Prostate gland (tissue), 2 donors: ENCODE results near the gene ACER2. TPM values are rescaled to one million over a fixed set of nuclear protein-coding genes. Genes with fewer than 3 reads are reported as not detected.

ENCODE experiments used
- DNase-seq: peaks from one replicate; pipeline ENCODE4 v3.0.0-alpha.2; 2019; ENCODE audit warnings: low spot score
- H3K27ac ChIP-seq, 2 donors: fragments of 200-600 bp; sonication (generic); 2 replicates each; pipeline ENCODE4 v1.5.1; 2017 to 2019
- H3K27me3 ChIP-seq: fragments of 200-600 bp; sonication (generic); replicated peaks from 2 replicates; pipeline ENCODE4 v1.5.1; 2019; ENCODE audit not compliant: insufficient read depth
- H3K36me3 ChIP-seq, 2 donors: fragments of 200-600 bp; sonication (generic); 1 replicate in 1 of 2; 2 replicates in 1 of 2; pipeline versions ENCODE4 v1.5.1 to v1.8.1; 2017 to 2019
- H3K4me1 ChIP-seq: fragments of 200-600 bp; sonication (generic); replicated peaks from 2 replicates; pipeline ENCODE4 v1.5.1; 2019
- H3K4me3 ChIP-seq, 2 donors: fragments of 200-600 bp; sonication (generic); 2 replicates each; pipeline ENCODE4 v1.5.1; 2017 to 2019
- H3K9me3 ChIP-seq: fragments of 200-600 bp; sonication (generic); 2 replicates; pipeline ENCODE4 v1.5.1; 2017
- CTCF ChIP-seq, 4 experiments: fragments of 200-600 bp in 2 of 4; fragments of 450-650 bp in 2 of 4; sonication (generic) in 2 of 4; IDR thresholded peaks; 1 replicate in 3 of 4; 2 replicates in 1 of 4; pipeline ENCODE4 v1.5.1; 2016 to 2019; ENCODE audit warnings: antibody characterized with exemption in 4 of 4, mild to moderate bottlenecking in 2 of 4, moderate library complexity in 2 of 4
- POLR2A ChIP-seq: fragments of 450-650 bp; IDR thresholded peaks from one replicate; pipeline ENCODE4 v1.6.1; 2016; ENCODE audit warnings: antibody characterized with exemption, mild to moderate bottlenecking
- POLR2AphosphoS5 ChIP-seq: sonication (generic); formaldehyde crosslinking; IDR thresholded peaks from one replicate; pipeline ENCODE4 v1.6.1; 2017; ENCODE audit warnings: antibody characterized with exemption
- WGBS: methylation state at CpG from one replicate; pipeline ENCODE4 v1.1.5; 2018; 5-methylcytosine and 5-hydroxymethylcytosine counted together
- intact Hi-C: fragments of 100-400 bp; cut with DNase I; formaldehyde crosslinking; loops from one replicate; pipeline ENCODE4 v1.14.2; 2022
- total RNA-seq, 2 donors: library from RNA; depleted of rRNA; stranded (reverse); fragments of >200 nt; gene quantifications; one replicate each; pipeline ENCODE4 v1.1.0, GENCODE V29; 2016

The ACER2 gene
- total RNA-seq, 2 donors from 2014 or later: 11.1 to 14.0 TPM

DNA sequence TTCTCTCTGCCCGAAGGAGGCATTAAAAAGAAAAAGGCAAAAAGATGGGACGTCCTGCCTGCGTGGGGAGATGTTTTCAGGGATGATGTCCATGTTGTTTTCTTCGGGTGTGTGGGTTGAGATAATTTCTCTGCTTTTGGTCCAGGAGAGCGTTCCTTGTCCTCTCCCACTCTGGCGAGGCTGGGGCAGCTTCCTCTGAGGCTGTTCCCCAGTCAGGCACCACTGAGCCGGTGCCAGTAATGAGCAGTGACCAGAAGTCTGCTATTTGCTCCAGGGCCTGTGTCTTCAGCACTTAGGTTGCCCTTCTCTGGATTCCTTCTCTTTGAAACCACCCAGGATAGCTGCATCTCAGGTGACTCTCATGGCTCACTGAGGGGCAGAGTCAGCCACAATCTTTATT lies 71.5 kb downstream of the ACER2 start:
- DNase-seq: no peak
- H3K27ac ChIP-seq: no peak overlapping the region
- H3K4me3 ChIP-seq: no peak overlapping the region
- H3K4me1 ChIP-seq: no peaks in the 10 kb centered on the region
- 89% methylated on average over 7 of the region's 7 CpGs for WGBS
- H3K36me3 ChIP-seq: no peaks in the 10 kb centered on the region
- intact Hi-C loops: no loop called here
- TF ChIP-seq POLR2AphosphoS5: no peak
- no peak for TF ChIP-seq POLR2A
- no peak for TF ChIP-seq CTCF (IDR thresholded peaks at IDR 0.05)
- no peaks in the 10 kb centered on the region for H3K27me3 ChIP-seq
- H3K9me3 ChIP-seq: no peaks in the 10 kb centered on the region

DNA sequence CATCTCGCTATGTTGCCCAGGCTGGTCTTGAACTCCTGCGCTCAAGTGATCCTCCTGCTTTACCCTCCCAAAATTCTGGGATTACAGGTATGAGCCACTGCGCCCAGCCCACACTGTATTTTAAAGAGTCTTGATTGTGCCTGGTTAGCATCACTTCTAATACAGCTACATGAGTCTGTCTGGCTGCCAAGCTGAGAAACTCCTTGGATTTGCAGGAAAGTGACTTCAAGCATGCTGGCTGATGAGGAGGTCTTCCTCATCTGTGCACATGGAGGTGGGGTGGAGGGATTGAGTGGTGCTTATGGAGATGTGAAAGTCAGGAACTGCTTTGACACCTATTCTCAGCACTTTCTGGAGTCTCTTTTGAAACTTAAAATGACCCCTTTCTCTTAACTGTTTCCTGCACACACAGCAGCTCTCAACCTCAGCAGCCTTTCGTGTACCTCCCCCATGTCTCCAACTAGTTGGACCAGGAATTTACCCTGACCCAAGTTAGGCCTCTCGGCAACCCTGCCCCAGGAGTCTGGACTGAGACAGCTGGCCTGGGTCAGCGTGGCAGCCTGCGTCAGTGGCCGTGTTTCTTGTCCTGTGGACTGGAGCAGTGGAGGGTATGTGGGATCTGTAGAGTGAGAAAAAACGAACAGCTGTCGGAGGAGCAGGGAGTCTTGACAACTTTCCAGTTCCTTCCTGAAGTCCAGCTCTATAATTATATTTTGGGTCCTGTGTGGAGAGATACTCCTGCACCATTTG lies 72.5 kb downstream of the ACER2 start:
- Histone ChIP-seq H3K4me1 (no peaks in the 10 kb centered on the region), H3K27ac (no peak overlapping the region), H3K4me3 (no peak overlapping the region), H3K36me3 (no peaks in the 10 kb centered on the region), H3K9me3 (no peaks in the 10 kb centered on the region), H3K27me3 (no peaks in the 10 kb centered on the region)
- intact Hi-C loops: no loop called here
- 70% methylated on average over 10 of the region's 10 CpGs for WGBS
- DNase-seq: no peak
- TF ChIP-seq POLR2A (no peak), CTCF (IDR thresholded peaks at IDR 0.05) (no peak), POLR2AphosphoS5 (no peak)

DNA sequence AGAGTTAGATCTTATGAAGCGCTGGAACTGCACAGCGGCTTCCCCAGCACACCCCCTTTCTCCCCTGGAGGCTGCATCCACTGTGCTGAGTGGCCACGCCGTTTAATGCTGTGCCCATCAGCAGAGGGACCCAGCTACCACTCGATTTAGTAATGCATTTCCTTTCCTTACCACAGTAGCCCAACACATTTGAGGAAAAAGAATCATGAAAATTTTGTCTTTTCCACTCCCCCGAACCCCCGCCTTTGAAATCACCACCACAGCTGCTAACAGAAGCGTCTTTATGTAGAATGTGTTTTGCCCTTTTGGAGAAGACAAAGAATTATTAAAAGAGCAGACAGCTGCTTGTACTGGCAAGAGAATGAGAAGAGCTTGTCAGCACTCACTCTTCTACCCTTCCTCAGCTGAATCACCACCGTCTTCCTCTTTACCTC lies 73.2 kb downstream of the ACER2 start:
- intact Hi-C loops: no loop called here
- Histone ChIP-seq H3K9me3 (no peaks in the 10 kb centered on the region), H3K27ac (no peak overlapping the region), H3K4me1 (no peaks in the 10 kb centered on the region), H3K36me3 (no peaks in the 10 kb centered on the region), H3K4me3 (no peak overlapping the region), H3K27me3 (no peaks in the 10 kb centered on the region)
- TF ChIP-seq POLR2AphosphoS5 (no peak), POLR2A (no peak), CTCF (IDR thresholded peaks at IDR 0.05) (no peak)
- 74% methylated on average over 9 of the region's 9 CpGs for WGBS
- no peak for DNase-seq

GRCh38 chr9:19484699-19485098 lies 75.9 kb downstream of the ACER2 start:
- no peaks in the 10 kb centered on the region for H3K36me3 ChIP-seq
- H3K4me3 ChIP-seq: no peak overlapping the region
- WGBS: 78% methylated on average over 1 of the region's 1 CpG
- no peaks in the 10 kb centered on the region for H3K9me3 ChIP-seq
- H3K4me1 ChIP-seq: no peaks in the 10 kb centered on the region
- no peak for DNase-seq
- intact Hi-C loops: no loop called here
- no peak overlapping the region for H3K27ac ChIP-seq
- TF ChIP-seq POLR2A (no peak), CTCF (IDR thresholded peaks at IDR 0.05) (no peak), POLR2AphosphoS5 (no peak)
- no peaks in the 10 kb centered on the region for H3K27me3 ChIP-seq

GRCh38 chr9:19485193-19485592 lies 76.4 kb downstream of the ACER2 start:
- intact Hi-C loops: no loop called here
- no peak overlapping the region for H3K4me3 ChIP-seq
- no peaks in the 10 kb centered on the region for H3K4me1 ChIP-seq
- H3K27me3 ChIP-seq: no peaks in the 10 kb centered on the region
- no peaks in the 10 kb centered on the region for H3K36me3 ChIP-seq
- WGBS: 69% methylated on average over 2 of the region's 2 CpGs
- no peak for DNase-seq
- TF ChIP-seq POLR2AphosphoS5 (no peak), POLR2A (no peak), CTCF (IDR thresholded peaks at IDR 0.05) (no peak)
- no peaks in the 10 kb centered on the region for H3K9me3 ChIP-seq
- no peak overlapping the region for H3K27ac ChIP-seq
